HCT116 (cell line): ENCODE results near the gene TBL1X. TPM values are rescaled to one million over a fixed set of nuclear protein-coding genes. Genes with fewer than 3 reads are reported as not detected.

Source experiments
- ATAC-seq: fragments of 200-7000 bp; cut with Tn5 transposase; 2 replicates; pipeline ENCODE4 v1.9.1; 2020; ENCODE audit warnings: mild to moderate bottlenecking, moderate library complexity
- BruUV-seq: library from RNA; stranded (reverse); fragments of 400-500 nt; replicated peaks from 2 replicates; lab custom pipeline; 2021; lab: Mats Ljungman, UMichigan
- CTCF ChIA-PET: fragments of 300-600 bp; sonication (Branson Sonifier 250); formaldehyde crosslinking; loops from one replicate; lab custom pipeline; 2021; ENCODE audit warnings: antibody characterized with exemption; lab: Charles Lee
- POLR2A ChIA-PET: fragments of 300-600, 350-600 bp; sonication (Branson Sonifier 250); formaldehyde crosslinking; loops from one replicate; lab custom pipeline; 2021; ENCODE audit warnings: antibody characterized with exemption; lab: Charles Lee
- RAD21 ChIA-PET, 2 experiments: fragments of 300-600 bp; sonication (Branson Sonifier 250); formaldehyde crosslinking; loops; one replicate each; lab custom pipeline; 2023; ENCODE audit warnings: low total read pairs in 2 of 2; ENCODE audit not compliant: uncharacterized antibody in 2 of 2, unreplicated experiment in 2 of 2, low non-redundant PET in 1 of 2; lab: Charles Lee
- DNase-seq: peaks from one replicate; pipeline ENCODE4 v3.0.0-alpha.2; 2010; ENCODE audit warnings: low read depth, low spot score
- H2AFZ ChIP-seq: fragments of 200-600 bp; shearing (Covaris generic), sonication (generic); 2 replicates; pipeline ENCODE4 v1.6.1; 2017; ENCODE audit warnings: low read depth, mixed run types, mixed read lengths, antibody characterized with exemption, low read length; ENCODE audit not compliant: poor library complexity, severe bottlenecking
- H3K27ac ChIP-seq: 2 replicates; pipeline ENCODE4 v1.5.1; 2012; ENCODE audit warnings: low read depth, low read length
- H3K27me3 ChIP-seq: fragments of 200-600 bp; sonication (generic); 2 replicates; pipeline ENCODE4 v1.6.1; 2016; ENCODE audit warnings: mixed run types, low read length, mixed read lengths; ENCODE audit not compliant: insufficient read depth
- H3K36me3 ChIP-seq, 2 experiments: fragments of 200-500 bp in 1 of 2; fragments of 200-600 bp in 1 of 2; sonication (Bioruptor generic) in 1 of 2; sonication (generic) in 1 of 2; 2 replicates each; pipeline versions ENCODE4 v1.5.1 to v1.6.1; 2014 to 2016; ENCODE audit warnings: low read length in 2 of 2, inconsistent platforms in 1 of 2, mixed read lengths in 1 of 2, mixed run types in 1 of 2; ENCODE audit not compliant: insufficient read depth in 2 of 2, control insufficient read depth in 1 of 2
- H3K4me1 ChIP-seq, 2 experiments: fragments of 200-600 bp in 1 of 2; sonication (generic) in 1 of 2; 2 replicates each; pipeline versions ENCODE4 v1.5.1 to v1.6.1; 2012 to 2017; ENCODE audit warnings: low read length in 2 of 2, inconsistent platforms in 1 of 2, mild to moderate bottlenecking in 1 of 2, mixed read lengths in 1 of 2, mixed run types in 1 of 2, moderate library complexity in 1 of 2; ENCODE audit not compliant: insufficient read depth in 2 of 2, control insufficient read depth in 1 of 2
- H3K4me2 ChIP-seq: fragments of 200-600 bp; sonication (generic); 2 replicates; pipeline ENCODE4 v1.6.1; 2017; ENCODE audit warnings: mixed run types, low read length, mixed read lengths
- H3K4me3 ChIP-seq, 2 experiments: fragments of 200-600 bp in 1 of 2; sonication (generic) in 1 of 2; replicated peaks in 1 of 2; 2 replicates each; pipeline ENCODE4 v1.5.1; 2011 to 2016; ENCODE audit warnings: low read length in 2 of 2, control low read depth in 1 of 2, low read depth in 1 of 2, mild to moderate bottlenecking in 1 of 2, mixed read lengths in 1 of 2, mixed run types in 1 of 2
- H3K79me2 ChIP-seq: fragments of 200-600 bp; sonication (generic); 2 replicates; pipeline ENCODE4 v1.6.1; 2017; ENCODE audit warnings: mild to moderate bottlenecking, mixed run types, low read length, moderate library complexity, mixed read lengths; ENCODE audit not compliant: insufficient read depth
- H3K9ac ChIP-seq: fragments of 200-600 bp; sonication (generic); 2 replicates; pipeline ENCODE4 v1.6.1; 2016; ENCODE audit warnings: low read length, mixed read lengths
- H3K9me2 ChIP-seq: fragments of 200-600 bp; sonication (generic), shearing (Covaris generic); 2 replicates; pipeline ENCODE4 v1.6.1; 2017; ENCODE audit warnings: mixed run types, mild to moderate bottlenecking, moderate library complexity; ENCODE audit not compliant: insufficient read depth
- H3K9me3 ChIP-seq, 2 experiments: fragments of 200-500 bp in 1 of 2; fragments of 200-600 bp in 1 of 2; sonication (Bioruptor generic) in 1 of 2; sonication (generic) in 1 of 2; 2 replicates each; pipeline ENCODE4 v1.6.1; 2014 to 2017; ENCODE audit warnings: low read length in 2 of 2, mixed read lengths in 2 of 2, inconsistent platforms in 1 of 2, low read depth in 1 of 2, mild to moderate bottlenecking in 1 of 2, mixed run types in 1 of 2, moderate library complexity in 1 of 2; ENCODE audit not compliant: control insufficient read depth in 1 of 2, insufficient read depth in 1 of 2
- H4K20me1 ChIP-seq: fragments of 200-600 bp; sonication (generic), shearing (Covaris generic); 2 replicates; pipeline ENCODE4 v1.6.1; 2017; ENCODE audit warnings: mixed run types, mild to moderate bottlenecking, moderate library complexity; ENCODE audit not compliant: insufficient read depth
- CBX3 ChIP-seq: IDR thresholded peaks from 2 replicates; pipeline ENCODE4 v1.6.1; 2012; ENCODE audit warnings: low read depth
- CEBPB ChIP-seq: IDR thresholded peaks from 2 replicates; pipeline ENCODE4 v1.6.1; 2012; ENCODE audit warnings: low read depth
- CTCF ChIP-seq, 3 experiments: fragments of 200-600 bp in 1 of 3; sonication (generic) in 1 of 3; IDR thresholded peaks in 2 of 3; conservative IDR thresholded peaks in 1 of 3; 2 replicates each; pipeline ENCODE4 v1.5.1; 2012 to 2017; ENCODE audit warnings: low read depth in 2 of 3, low read length in 2 of 3, antibody characterized with exemption in 1 of 3, borderline replicate concordance in 1 of 3, control low read depth in 1 of 3, mild to moderate bottlenecking in 1 of 3, mixed read lengths in 1 of 3, mixed run types in 1 of 3, moderate library complexity in 1 of 3; ENCODE audit not compliant: insufficient read depth in 1 of 3
- ELF1 ChIP-seq: IDR thresholded peaks from 2 replicates; pipeline ENCODE4 v1.6.1; 2012; ENCODE audit warnings: low read depth, borderline replicate concordance
- EZH2 ChIP-seq: fragments of 200-600 bp; sonication (generic); IDR thresholded peaks from 2 replicates; pipeline ENCODE4 v1.6.1; 2017; ENCODE audit warnings: antibody characterized with exemption, mixed run types
- EZH2phosphoT487 ChIP-seq: fragments of 200-600 bp; IDR thresholded peaks from 2 replicates; pipeline ENCODE4 v1.6.1; 2018; ENCODE audit warnings: antibody characterized with exemption, borderline replicate concordance
- FOSL1 ChIP-seq: IDR thresholded peaks from 2 replicates; pipeline ENCODE4 v1.6.1; 2012; ENCODE audit warnings: low read depth
- JUND ChIP-seq: IDR thresholded peaks from 2 replicates; pipeline ENCODE4 v1.6.1; 2012
- MAX ChIP-seq: IDR thresholded peaks from 2 replicates; pipeline ENCODE4 v1.6.1; 2012
- POLR2A ChIP-seq: IDR thresholded peaks from 2 replicates; pipeline ENCODE4 v1.7.0; 2011; ENCODE audit warnings: borderline replicate concordance; ENCODE audit not compliant: insufficient read depth, insufficient read length; ENCODE audit errors: extremely low read depth
- POLR2AphosphoS5 ChIP-seq: IDR thresholded peaks from 2 replicates; pipeline ENCODE4 v1.6.1; 2011; ENCODE audit warnings: mild to moderate bottlenecking, low read depth, low read length, moderate library complexity
- RAD21 ChIP-seq: IDR thresholded peaks from 2 replicates; pipeline ENCODE4 v1.6.1; 2012; ENCODE audit warnings: low read depth, mild to moderate bottlenecking
- REST ChIP-seq: IDR thresholded peaks from 2 replicates; pipeline ENCODE4 v1.6.1; 2012; ENCODE audit warnings: low read depth
- SIN3A ChIP-seq: IDR thresholded peaks from 2 replicates; pipeline ENCODE4 v1.6.1; 2012; ENCODE audit warnings: low read depth
- SP1 ChIP-seq: IDR thresholded peaks from 2 replicates; pipeline ENCODE4 v1.6.1; 2012; ENCODE audit warnings: low read depth
- SRF ChIP-seq: IDR thresholded peaks from 2 replicates; pipeline ENCODE4 v1.6.1; 2012; ENCODE audit warnings: low read depth
- YY1 ChIP-seq: IDR thresholded peaks from 2 replicates; pipeline ENCODE4 v1.6.1; 2011; ENCODE audit warnings: low read length, low read depth, moderate library complexity, mild to moderate bottlenecking; ENCODE audit not compliant: insufficient replicate concordance; ENCODE audit errors: extremely low read depth
- ZBTB33 ChIP-seq: IDR thresholded peaks from 2 replicates; pipeline ENCODE4 v1.6.1; 2011; ENCODE audit warnings: mild to moderate bottlenecking, low read length, moderate library complexity; ENCODE audit not compliant: insufficient replicate concordance; ENCODE audit errors: extremely low read depth
- ZNF274 ChIP-seq: fragments of 200-500 bp; sonication (Bioruptor generic); IDR thresholded peaks from 2 replicates; pipeline ENCODE4 v1.6.1; 2014; ENCODE audit warnings: mild to moderate bottlenecking, low read depth, low read length, inconsistent platforms
- intact Hi-C: fragments of 100-400 bp; cut with micrococcal nuclease; formaldehyde crosslinking; loops from 2 replicates; pipeline ENCODE4 v1.10.0; 2022
- total RNA-seq: library from RNA; stranded (reverse); gene quantifications from one replicate; pipeline ENCODE4 v1.2.1, GENCODE V29; 2021; ENCODE audit not compliant: unreplicated experiment

Gene TBL1X
- total RNA-seq, 1 experiment from 2014 or later = 37.8 TPM

GRCh38 chrX:9654929-9655328 is 190.1 kb downstream of the TBL1X start:
- POLR2A ChIA-PET = no interaction called here
- Histone ChIP-seq H3K9me3 (no peaks in the 10 kb centered on the region), H2AFZ (no peak overlapping the region), H3K9ac (no peak overlapping the region), H3K27me3 (no peaks in the 10 kb centered on the region), H3K79me2 (no peaks in the 10 kb centered on the region), H3K36me3 (no peaks in the 10 kb centered on the region; a peak in 1 of 4 replicates), H3K27ac (no peak overlapping the region), H3K4me1 (no peaks in the 10 kb centered on the region), H4K20me1 (no peaks in the 10 kb centered on the region), H3K9me2 (no peaks in the 10 kb centered on the region), H3K4me3 (no peak overlapping the region), H3K4me2 (no peak overlapping the region)
- DNase-seq = no peak
- intact Hi-C loops = no loop called here
- RAD21 ChIA-PET = no interaction called here
- BruUV-seq = no TSS peak
- TF ChIP-seq REST (no peak), CEBPB (no peak), POLR2A (no peak), EZH2phosphoT487 (no peak), ZNF274 (no peak), EZH2 (no peak), FOSL1 (no peak), MAX (no peak), CTCF (IDR thresholded peaks at IDR 0.05 in 2 of 3, conservative IDR thresholded peaks at IDR 0.05 in 1 of 3; ENCODE audit: borderline replicate concordance in 1 of 3, insufficient read depth in 1 of 3, low read depth in 2 of 3, low read length in 2 of 3) (no peak), RAD21 (no peak), YY1 (no peak), SRF (no peak), SIN3A (no peak), JUND (no peak), ZBTB33 (no peak), ELF1 (no peak), POLR2AphosphoS5 (no peak), CBX3 (no peak), SP1 (no peak)
- no peak for ATAC-seq
- CTCF ChIA-PET = no interaction called here
